Stimulated activated CD4-positive, alpha-beta T cell treated with anti-CD3 and anti-CD28 coated beads, Interleukin-1b, Interleukin-23, amount 100 ng/mL, for 48 hours (primary cell): ENCODE measurements around the gene MS4A3.
"Not testable (repeated sequence)": the region's sequence is repeated elsewhere in the genome, so short reads cannot be mapped to it uniquely, and the experiment has no call there.

ENCODE experiments used
- DNase-seq: peaks from one replicate; pipeline ENCODE4 v3.0.0-alpha.2; 2020

Gene MS4A3

GRCh38 chr11:60095477-60096120 lies 39.1 kb downstream of the MS4A3 start:
- no peak for DNase-seq

GRCh38 chr11:60097189-60097588 lies 40.7 kb downstream of the MS4A3 start:
- no peak for DNase-seq

GRCh38 chr11:60098508-60098907 lies 42.0 kb downstream of the MS4A3 start:
- DNase-seq, result no peak

- DNase-seq, result no peak
Observed at GRCh38 chr11:60100516-60100915, 44.1 kb downstream of the MS4A3 start.

GRCh38 chr11:60101368-60101767 lies 44.9 kb downstream of the MS4A3 start:
- not testable (repeated sequence) for DNase-seq

- DNase-seq, result not testable (repeated sequence)
Observed at GRCh38 chr11:60104471-60105115, 48.1 kb downstream of the MS4A3 start.

- not testable (repeated sequence) for DNase-seq
Observed at GRCh38 chr11:60108631-60109030, 52.2 kb downstream of the MS4A3 start.

- no peak for DNase-seq
Observed at GRCh38 chr11:60111793-60112192, 55.3 kb downstream of the MS4A3 start.

GRCh38 chr11:60116996-60117790 lies 60.7 kb downstream of the MS4A3 start:
- no peak for DNase-seq

- no peak for DNase-seq
Observed at GRCh38 chr11:60118338-60118737, 61.9 kb downstream of the MS4A3 start.

- no peak for DNase-seq
Observed at GRCh38 chr11:60119710-60120109, 63.2 kb downstream of the MS4A3 start.
